Measurements from ENCODE around the gene TMUB1.

The TMUB1 gene

DNA sequence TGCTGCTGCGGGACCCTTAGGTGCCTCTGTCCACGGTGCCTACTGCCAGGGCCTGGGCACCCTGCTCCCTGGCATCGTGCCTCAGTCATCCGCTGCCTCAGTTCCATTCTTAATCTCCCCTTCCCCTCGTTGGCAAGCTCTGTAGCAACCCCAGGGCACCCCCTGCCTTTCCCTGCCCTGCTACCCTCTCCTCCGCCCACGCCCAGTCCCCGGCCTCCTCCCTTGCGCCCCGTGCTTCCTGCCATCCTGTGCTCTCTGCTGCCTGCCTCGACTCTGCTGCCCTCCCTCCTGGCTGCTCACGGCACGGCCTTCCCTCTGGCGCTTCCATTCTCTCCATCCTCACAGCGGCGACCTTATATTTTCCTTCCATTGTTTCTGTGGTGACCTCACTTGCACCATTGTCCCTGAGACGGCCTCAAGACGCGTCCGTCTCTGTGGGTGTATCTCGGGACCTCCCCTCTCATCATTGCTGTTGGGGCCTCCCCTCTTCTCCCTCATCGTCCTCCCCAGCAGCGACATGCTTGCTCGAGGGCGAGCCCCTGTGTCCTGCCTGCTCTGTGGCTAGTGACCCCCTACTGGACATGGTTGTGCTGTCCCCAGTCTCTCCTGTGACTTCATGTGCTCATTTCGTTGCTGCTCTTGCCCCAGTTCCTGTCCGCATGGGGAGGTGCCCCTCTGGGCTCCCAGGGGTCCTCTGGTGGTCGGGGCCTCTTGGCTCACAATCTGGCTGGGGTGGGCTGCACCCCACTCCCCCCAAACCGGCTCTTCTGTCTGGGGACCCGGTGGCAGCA is 38.3 kb upstream of the TMUB1 start:
- no peak for DNase-seq (ENCODE audit: low read depth)

GRCh38 chr7:151120896-151121295 is 37.6 kb upstream of the TMUB1 start:
- DNase-seq (ENCODE audit: low read depth): no peak

DNA sequence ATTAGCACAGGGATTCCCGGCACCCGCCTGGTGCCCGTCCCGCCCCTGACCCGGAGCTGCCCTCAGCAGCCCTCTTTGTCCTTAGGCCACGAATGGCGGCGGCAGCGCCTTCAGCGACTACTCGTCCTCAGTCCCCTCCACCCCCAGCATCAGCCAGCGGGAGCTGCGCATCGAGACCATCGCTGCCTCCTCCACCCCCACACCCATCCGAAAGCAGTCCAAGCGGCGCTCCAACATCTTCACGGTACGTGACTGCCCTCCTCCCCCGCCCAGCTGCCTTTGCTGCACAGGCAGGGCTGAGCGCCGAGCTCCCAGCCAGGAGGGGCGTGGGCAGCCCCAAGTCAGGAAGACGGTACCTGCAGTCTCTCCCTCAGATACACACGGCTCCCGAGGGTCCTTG is 36.6 kb upstream of the TMUB1 start:
- no peak for DNase-seq (ENCODE audit: low read depth)

- no peak for DNase-seq (ENCODE audit: low read depth)
Observed at GRCh38 chr7:151119055-151119415, 35.7 kb upstream of the TMUB1 start.

- no peak for DNase-seq (ENCODE audit: low read depth)
Observed at GRCh38 chr7:151118108-151119054, 35.1 kb upstream of the TMUB1 start.

- DNase-seq (ENCODE audit: low read depth): peak; percentile 40
Observed at GRCh38 chr7:151117565-151117964, 34.3 kb upstream of the TMUB1 start.

- no peak for DNase-seq (ENCODE audit: low read depth)
Observed at GRCh38 chr7:151116603-151117440, 33.5 kb upstream of the TMUB1 start.

DNA sequence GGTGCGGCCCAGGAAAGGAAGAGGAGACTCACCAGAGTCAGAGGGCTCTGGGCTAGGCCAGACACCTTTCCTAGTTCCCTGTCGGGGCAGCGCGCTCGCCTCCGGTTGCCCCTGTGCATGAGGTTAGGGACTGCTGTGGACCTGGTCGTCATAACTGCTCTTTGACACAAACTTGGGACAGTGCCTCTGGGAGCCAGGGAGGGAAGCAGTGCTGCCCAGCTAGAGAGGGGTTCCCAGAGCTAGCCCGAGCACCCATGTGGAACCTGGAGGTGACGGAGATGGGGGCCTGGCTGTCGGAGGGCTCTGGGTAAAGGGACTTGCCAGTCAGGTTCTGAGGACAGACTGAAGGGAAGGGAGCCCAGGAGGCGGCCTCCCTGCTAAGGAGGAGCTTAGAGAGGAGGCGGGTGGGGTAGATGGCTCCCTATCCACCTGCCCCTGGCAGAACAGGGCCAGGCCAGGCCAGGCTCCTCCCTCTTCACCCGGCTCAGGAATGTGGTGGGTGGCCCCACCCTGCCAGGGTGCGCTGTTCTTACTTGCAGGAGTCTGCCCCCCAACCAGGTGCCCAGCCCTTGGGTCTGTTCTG is 32.6 kb upstream of the TMUB1 start:
- DNase-seq (ENCODE audit: low read depth): no peak

GRCh38 chr7:151115121-151115835 is 32.0 kb upstream of the TMUB1 start:
- DNase-seq (ENCODE audit: low read depth): no peak

DNA sequence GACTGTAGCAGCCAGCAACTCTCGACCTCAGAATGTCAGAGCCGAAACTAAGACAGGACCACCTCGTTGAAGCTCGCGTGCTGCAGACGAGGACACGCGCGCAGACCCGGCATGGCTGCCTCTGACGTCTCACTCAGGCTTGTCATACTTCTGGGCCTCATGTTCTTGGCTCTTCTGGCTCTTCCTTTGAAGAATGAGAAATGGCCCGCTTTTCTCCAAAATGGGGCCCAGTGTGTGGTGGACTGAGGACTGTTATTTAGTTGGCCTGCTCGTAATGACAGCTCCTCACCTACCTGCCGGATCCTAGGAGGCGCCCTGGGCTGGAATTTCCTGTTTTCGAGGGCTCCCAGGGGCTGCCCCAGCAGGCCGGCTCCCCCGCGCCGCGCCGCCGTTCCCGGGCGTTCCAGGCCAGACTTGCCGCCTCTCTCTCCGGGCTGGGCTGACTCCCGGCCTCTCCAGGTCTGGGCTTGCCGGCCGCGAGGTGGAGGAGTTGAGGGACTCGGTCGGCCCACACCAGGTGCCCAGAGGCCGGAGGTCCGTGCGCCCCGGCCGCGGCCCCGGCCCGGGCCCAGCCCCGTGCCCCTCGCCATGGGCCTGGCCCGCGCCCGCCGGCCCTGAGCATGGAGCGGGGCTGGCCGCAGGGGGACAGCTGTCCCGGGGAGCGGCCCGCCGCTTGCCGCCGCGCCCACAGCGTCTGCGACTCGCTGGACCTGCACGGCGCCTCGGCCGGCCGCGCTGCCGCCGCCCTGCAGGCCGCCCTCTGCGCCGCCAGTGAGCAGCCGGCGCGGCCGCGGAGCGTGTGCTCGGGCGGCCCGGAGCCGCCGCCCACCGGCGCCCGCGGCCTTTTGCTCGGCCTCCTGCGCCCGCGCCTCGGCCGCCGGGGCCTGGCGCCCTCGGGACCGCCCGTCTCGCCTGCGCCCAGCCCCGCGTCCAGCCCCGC is 31.1 kb upstream of the TMUB1 start:
- no peak for DNase-seq (ENCODE audit: low read depth)

- DNase-seq (ENCODE audit: low read depth): no peak
Observed at GRCh38 chr7:151113344-151114150, 30.3 kb upstream of the TMUB1 start.

GRCh38 chr7:151110941-151111645 is 27.8 kb upstream of the TMUB1 start:
- DNase-seq (ENCODE audit: low read depth): peak; percentile 69

GRCh38 chr7:151110236-151110940 is 27.1 kb upstream of the TMUB1 start:
- DNase-seq (ENCODE audit: low read depth): no peak

DNA sequence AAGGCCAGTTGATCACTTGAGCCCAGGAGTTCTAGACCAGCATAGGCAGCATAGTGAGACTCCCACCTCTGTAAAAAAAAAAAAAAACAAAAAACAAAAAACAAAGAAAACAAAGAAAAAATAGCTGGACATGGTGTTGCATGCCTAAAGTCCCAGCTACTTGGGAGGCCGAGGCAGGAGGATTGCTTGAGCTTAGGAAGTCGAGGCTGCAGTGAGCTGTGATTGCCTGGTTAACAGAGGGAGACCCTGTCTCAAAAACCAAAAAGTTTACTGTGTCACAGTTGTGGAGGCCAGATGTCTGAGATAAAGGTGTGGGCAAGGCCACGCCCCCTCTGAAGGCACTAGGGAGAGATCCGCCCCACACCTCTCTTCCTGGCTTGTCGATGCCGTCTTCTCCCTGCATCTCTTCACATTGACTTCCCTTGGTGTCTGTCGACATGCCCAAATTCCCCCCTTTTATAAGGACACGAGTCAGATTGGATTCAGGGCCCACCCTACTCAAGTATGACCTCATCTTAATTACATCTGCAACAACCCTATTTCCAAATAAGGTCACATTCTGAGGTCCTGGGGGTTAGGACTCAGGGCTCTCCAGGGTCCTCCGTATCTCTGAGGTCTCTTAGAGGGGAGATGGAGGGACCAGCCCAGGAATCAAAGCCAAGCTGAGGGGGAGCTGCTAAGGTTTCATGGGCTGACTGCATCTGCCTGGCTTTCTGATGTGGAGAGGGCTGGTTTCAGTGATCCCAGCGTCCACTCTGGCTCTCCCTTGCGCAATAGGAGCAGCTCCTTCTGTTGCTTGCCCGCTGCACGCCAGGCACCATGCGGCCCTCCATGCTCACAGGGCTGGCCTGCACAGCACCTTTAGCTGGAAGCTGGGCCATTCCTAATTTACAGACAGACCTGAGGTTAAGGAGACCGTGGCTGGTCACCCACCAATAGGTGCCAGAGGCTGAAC is 26.1 kb upstream of the TMUB1 start:
- no peak for DNase-seq (ENCODE audit: low read depth)

- DNase-seq (ENCODE audit: low read depth): no peak
Observed at GRCh38 chr7:151107882-151108281, 24.6 kb upstream of the TMUB1 start.

- DNase-seq (ENCODE audit: low read depth): no peak
Observed at GRCh38 chr7:151104411-151105235, 21.3 kb upstream of the TMUB1 start.
